ENCODE results near the gene EEFSEC.

Gene EEFSEC

GRCh38 chr3:128352326-128352725 is 199.0 kb downstream of the EEFSEC start:
- no peak for DNase-seq (ENCODE audit: low read depth)

DNA sequence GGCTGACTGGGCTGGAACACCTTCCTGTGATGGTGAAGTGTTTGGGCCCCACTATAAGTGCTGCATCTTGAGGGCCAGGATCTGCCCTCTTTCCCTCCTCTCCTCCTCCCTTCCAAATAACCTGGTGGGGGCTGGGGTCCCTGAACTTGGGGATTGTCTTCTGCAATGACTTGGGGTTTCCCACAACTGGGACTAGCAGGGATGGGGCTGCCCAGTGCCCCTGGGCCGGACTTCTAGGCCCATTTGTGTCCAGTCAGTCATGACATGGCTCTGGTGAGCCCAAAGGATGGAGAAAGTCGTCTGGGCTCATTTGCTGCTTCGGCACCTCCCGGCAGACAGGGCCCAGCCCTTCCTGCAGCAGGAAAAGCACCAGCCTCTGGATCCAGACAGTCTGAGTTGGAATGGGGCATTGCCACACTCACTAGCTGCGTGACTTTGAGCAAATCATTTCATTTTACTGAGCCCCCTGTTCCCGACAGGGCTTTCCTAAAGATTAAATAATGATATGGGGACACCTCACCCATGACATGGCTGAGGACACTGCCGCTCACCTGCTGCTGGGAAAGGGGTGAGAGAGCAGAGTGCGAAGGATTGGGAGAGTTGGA is 200.2 kb downstream of the EEFSEC start:
- DNase-seq (ENCODE audit: low read depth): no peak

DNA sequence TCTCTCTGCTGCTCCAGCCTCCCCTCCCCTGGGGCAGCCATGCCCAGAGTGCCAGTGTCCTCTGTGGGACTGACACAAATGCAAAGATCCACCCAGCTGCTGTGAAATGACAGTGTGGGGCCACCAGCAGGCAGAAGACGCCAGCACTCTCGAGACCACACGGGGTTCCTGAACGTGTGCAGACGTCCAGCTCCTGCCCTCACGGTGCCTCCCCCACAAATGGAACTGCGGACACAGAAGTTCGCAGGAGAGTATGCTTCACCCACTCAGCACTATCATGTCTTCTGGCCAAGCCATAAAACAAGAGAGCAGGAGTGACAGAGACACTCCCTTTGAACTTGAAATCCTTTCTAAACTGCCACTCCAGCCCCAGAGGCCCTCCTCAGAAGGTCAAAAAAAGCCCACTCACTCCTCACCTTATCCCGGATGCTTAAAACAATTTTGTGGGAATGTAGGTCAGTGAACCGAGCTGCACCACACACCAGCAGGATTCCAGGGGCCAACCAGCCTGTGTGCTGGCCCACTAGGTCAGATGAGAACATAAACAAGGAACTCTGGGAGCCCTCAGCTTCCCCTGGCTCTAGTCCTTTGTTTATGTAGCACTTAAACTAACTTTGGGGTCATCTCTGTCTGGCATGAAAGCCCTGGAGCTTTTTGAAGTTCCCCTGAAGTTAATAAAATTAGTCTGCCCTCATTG is 200.9 kb downstream of the EEFSEC start:
- no peak for DNase-seq (ENCODE audit: low read depth)

GRCh38 chr3:128354788-128355542 is 201.7 kb downstream of the EEFSEC start:
- DNase-seq (ENCODE audit: low read depth): no peak

- DNase-seq (ENCODE audit: low read depth): no peak
Observed at GRCh38 chr3:128355543-128355919, 202.2 kb downstream of the EEFSEC start.

- no peak for DNase-seq (ENCODE audit: low read depth)
Observed at GRCh38 chr3:128356822-128357221, 203.5 kb downstream of the EEFSEC start.

GRCh38 chr3:128357538-128357937 is 204.3 kb downstream of the EEFSEC start:
- no peak for DNase-seq (ENCODE audit: low read depth)

DNA sequence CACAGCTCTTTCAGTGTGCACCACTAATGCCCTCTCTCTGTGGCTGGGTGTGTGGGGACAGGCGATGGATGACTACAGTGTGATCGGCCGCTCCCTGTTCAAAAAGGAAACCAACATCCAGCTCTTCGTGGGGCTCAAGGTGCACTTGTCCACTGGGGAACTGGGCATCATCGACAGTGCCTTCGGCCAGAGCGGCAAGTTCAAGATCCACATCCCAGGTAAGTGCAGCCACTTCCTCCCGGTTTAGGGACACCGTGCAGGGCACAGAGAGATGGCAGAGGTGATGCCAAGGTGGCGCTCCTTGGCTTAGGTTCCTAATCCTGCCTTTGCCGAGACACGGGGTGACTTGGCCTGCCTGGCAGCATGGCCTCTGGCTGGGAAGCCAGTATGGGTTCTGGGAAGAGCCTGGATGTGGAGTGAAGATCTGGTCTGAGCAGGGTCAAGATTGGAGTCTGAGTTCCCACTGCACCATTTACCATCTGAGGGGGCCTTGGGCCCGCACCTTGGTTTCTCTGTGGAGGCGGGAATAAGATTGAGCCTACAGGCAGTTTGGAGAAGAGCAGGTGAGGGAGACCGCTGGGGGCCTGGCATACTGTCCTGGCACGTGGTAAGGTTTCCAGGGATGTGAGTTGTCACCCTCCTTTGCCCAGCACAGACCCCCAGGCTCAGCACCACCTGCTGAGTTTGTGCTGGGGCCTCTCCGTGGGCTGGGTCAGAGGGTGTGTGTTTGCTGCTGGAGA is 205.0 kb downstream of the EEFSEC start:
- DNase-seq (ENCODE audit: low read depth): no peak

DNA sequence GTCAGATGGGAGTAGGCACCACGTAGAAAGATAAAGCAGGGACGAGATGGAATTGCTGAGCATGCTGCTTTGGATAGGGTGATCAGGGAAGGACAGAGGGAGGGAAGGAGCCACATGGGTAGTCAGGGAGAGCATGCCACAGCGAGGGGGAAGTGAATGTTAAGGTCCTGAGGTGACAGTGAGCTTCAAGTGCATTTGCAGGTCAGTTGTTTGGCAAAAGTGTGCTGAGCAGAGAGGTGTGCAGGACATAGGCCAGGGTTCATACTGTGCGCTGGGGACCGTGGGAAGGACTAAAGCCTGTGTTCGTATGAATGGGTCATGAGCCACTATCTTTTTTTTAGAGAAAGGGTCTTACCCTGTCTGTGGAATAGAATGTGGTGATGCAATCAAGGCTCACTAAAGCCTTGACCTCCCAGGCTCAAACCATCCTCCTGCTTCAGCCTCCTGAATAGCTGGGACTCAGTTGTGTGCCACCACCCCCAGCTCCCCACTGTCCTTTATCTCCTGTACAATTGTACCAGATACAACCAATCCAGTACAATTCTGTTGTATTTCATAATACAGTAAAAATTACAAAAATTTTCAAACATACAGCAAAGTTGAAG is 205.9 kb downstream of the EEFSEC start:
- no peak for DNase-seq (ENCODE audit: low read depth)

DNA sequence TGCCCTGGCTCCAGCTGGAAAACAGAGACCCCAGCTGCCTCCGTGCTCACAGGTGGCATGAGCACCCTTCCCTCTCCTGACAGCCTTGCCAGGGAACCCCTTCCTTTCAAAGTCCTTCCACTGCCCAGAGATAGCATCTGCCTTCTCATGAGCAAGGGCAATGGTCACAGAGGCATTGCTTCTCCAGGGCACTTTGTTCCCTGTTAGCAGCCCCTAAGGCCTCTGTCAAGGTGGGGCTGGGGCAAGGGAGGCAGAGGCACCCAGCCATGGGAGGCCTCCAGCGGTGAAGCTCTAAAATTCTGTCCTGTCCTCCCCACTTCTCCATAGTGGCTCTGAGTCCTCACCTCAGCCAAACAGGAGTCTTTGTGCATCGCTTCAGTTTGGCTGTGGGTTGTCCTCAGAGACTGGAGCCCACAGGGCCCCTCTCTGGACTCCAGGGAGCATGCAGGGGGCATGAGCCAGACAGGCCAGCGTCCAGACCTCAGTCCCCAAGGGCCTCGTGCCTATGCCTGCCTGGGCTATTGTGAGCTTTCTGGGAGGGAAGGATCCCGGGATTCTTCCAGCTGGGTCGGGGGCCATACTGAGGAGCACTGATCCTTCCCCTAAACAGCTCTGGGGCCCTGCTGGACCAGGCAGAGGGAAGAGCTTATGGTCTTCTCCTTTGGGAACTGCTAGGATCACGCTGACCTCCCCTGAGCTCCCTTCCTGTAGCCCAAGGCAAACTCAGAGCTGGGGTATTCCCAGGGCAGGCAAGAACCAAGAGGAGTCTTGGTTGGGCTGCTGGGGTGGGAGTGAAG is 206.8 kb downstream of the EEFSEC start:
- DNase-seq (ENCODE audit: low read depth): no peak

DNA sequence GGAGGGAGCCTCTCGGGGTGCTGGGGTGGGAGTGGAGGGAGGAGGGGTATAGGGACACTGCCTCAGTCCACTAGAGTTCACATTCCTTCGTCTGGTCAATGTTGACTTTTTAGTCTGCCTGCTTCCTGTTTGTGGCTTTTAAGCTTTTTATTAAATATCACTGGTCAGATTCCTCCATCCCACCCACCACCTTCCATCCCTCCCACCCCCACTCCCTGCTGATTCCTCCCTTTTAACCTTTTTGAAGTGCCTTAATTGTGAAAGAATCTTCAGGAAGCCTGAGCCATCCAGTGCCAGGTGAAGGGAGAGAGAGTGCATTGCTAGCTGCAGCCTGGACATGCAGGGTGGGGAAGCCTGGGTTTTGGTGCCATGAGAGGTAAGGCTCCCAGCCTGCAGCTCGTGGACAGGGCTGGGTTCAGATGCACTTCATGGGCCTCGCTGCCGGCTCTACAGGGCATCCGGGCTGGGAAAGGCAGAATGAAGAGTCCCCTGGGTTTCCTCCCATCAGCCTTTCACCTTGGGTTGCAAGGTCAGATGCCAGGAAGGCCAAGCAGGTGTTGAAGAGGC is 207.5 kb downstream of the EEFSEC start:
- no peak for DNase-seq (ENCODE audit: low read depth)

- DNase-seq (ENCODE audit: low read depth): no peak
Observed at GRCh38 chr3:128362026-128362965, 209.0 kb downstream of the EEFSEC start.

- DNase-seq (ENCODE audit: low read depth): no peak
Observed at GRCh38 chr3:128364291-128364690, 211.0 kb downstream of the EEFSEC start.

- no peak for DNase-seq (ENCODE audit: low read depth)
Observed at GRCh38 chr3:128364808-128365360, 211.6 kb downstream of the EEFSEC start.

- no peak for DNase-seq (ENCODE audit: low read depth)
Observed at GRCh38 chr3:128366136-128366535, 212.9 kb downstream of the EEFSEC start.

GRCh38 chr3:128366652-128367051 is 213.4 kb downstream of the EEFSEC start:
- no peak for DNase-seq (ENCODE audit: low read depth)

DNA sequence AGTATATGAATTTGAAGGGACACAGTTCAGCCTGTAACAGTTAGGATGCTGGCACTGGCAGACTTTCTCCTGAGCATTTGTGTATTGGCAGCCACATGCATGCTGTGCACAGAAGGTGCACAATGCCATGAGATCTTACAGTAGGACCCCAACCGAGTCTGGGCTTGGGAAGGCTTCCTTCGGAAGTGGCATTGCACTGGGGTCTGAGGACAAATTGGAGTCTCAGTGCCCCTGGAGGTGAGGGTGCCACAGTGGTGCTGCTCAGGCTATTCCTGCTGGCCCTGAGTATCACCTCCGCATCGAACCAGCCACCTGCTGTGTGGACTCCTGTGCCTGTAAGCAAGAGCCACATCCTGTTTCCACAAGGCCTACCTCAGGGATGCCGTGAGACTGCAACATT is 213.9 kb downstream of the EEFSEC start:
- DNase-seq (ENCODE audit: low read depth): no peak

DNA sequence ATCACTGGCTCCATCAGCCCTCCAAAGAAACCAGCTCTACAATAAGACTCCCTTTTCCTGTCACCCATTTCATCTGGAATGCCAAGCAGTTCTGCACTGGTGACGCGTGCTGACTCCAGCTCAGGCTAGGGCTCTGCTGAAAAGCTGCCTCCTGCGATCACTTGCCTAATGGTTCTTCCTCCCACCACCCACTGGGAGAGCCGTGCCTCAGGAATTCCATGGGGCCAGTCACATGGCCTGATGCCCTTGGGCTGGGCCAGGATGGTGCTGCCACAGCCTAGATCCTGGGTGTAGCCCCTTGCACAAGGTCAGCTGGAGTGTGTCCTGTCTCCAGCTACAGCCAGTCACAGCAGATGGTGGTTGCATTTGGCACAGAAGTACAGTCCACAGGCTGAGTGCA is 214.5 kb downstream of the EEFSEC start:
- DNase-seq (ENCODE audit: low read depth): no peak

GRCh38 chr3:128368626-128369025 is 215.3 kb downstream of the EEFSEC start:
- no peak for DNase-seq (ENCODE audit: low read depth)
